Right atrium auricular region (tissue), 2 donors: ENCODE results near the gene VOPP1. TPM values are rescaled to one million over a fixed set of nuclear protein-coding genes. Genes with fewer than 3 reads are reported as not detected.

Experiments used
- DNase-seq: peaks from one replicate; pipeline ENCODE4 v3.0.0-alpha.2; 2019; ENCODE audit warnings: low spot score
- H3K27ac ChIP-seq, 2 donors: fragments of 200-600 bp; sonication (generic); 1 replicate in 1 of 2; 2 replicates in 1 of 2; pipeline ENCODE4 v1.5.1; 2016 to 2019
- H3K27me3 ChIP-seq, 2 donors: fragments of 200-600 bp; sonication (generic); one replicate each; pipeline versions ENCODE4 v1.5.1 to v1.6.0; 2017 to 2019
- H3K36me3 ChIP-seq: fragments of 200-600 bp; sonication (generic); one replicate; pipeline ENCODE4 v1.5.1; 2016
- H3K4me1 ChIP-seq, 2 donors: fragments of 200-600 bp; sonication (generic); one replicate each; pipeline versions ENCODE4 v1.5.1 to v1.6.0; 2017 to 2019
- H3K4me3 ChIP-seq, 2 donors: fragments of 200-600 bp; sonication (generic); 1 replicate in 1 of 2; 2 replicates in 1 of 2; pipeline ENCODE4 v1.5.1; 2017 to 2019; ENCODE audit warnings: mild to moderate bottlenecking in 1 of 2, moderate library complexity in 1 of 2
- H3K9me3 ChIP-seq, 2 donors: fragments of 200-600 bp; sonication (generic); one replicate each; pipeline ENCODE4 v1.5.1; 2019
- CTCF ChIP-seq, 2 donors: fragments of 200-600 bp; sonication (generic); IDR thresholded peaks; one replicate each; pipeline ENCODE4 v1.5.1; 2019; ENCODE audit warnings: antibody characterized with exemption in 2 of 2
- total RNA-seq, 2 donors: library from RNA; depleted of rRNA; stranded (reverse); fragments of >200 nt; gene quantifications; one replicate each; pipeline ENCODE4 v1.1.0, GENCODE V29; 2016

VOPP1 gene
- total RNA-seq, 2 donors from 2014 or later = 21.4 to 24.1 TPM

GRCh38 chr7:55524558-55525310, 47.6 kb downstream of the VOPP1 start:
- no peaks in the 10 kb centered on the region for H3K9me3 ChIP-seq
- no peak overlapping the region for H3K27ac ChIP-seq
- H3K36me3 ChIP-seq = no peaks in the 10 kb centered on the region
- H3K27me3 ChIP-seq = no peaks in the 10 kb centered on the region
- DNase-seq = no peak
- peaks cover 0 to 12% of the 10 kb centered on the region in 2 donors for H3K4me1 ChIP-seq
- TF ChIP-seq CTCF (IDR thresholded peaks at IDR 0.05) = no peak
- no peak overlapping the region for H3K4me3 ChIP-seq

- Histone ChIP-seq H3K27ac (no peak overlapping the region), H3K4me3 (no peak overlapping the region), H3K36me3 (peaks cover 12% of the 10 kb centered on the region), H3K9me3 (no peaks in the 10 kb centered on the region), H3K27me3 (no peaks in the 10 kb centered on the region), H3K4me1 (peaks cover 0 to 12% of the 10 kb centered on the region in 2 donors)
- no peak for DNase-seq
- TF ChIP-seq CTCF (IDR thresholded peaks at IDR 0.05) = no peak
These were observed 48.9 kb downstream of the VOPP1 start for GRCh38 chr7:55523366-55523765.

GRCh38 chr7:55521917-55522902, 50.1 kb downstream of the VOPP1 start:
- peaks cover 0 to 12% of the 10 kb centered on the region in 2 donors for H3K4me1 ChIP-seq
- TF ChIP-seq CTCF (IDR thresholded peaks at IDR 0.05) = no peak
- DNase-seq = no peak

GRCh38 chr7:55521512-55521911, 50.8 kb downstream of the VOPP1 start:
- H3K27me3 ChIP-seq = no peaks in the 10 kb centered on the region
- H3K9me3 ChIP-seq = no peaks in the 10 kb centered on the region
- DNase-seq = no peak
- H3K36me3 ChIP-seq = peaks cover 24% of the 10 kb centered on the region
- TF ChIP-seq CTCF (IDR thresholded peaks at IDR 0.05) = no peak
- peaks cover 0 to 9% of the 10 kb centered on the region in 2 donors for H3K4me1 ChIP-seq
- no peak overlapping the region for H3K27ac ChIP-seq
- H3K4me3 ChIP-seq = no peak overlapping the region

More at GRCh38 chr7:55521917-55522902, 50.1 kb downstream of the VOPP1 start:
- Histone ChIP-seq H3K9me3 (no peaks in the 10 kb centered on the region), H3K36me3 (peaks cover 21% of the 10 kb centered on the region), H3K27me3 (no peaks in the 10 kb centered on the region), H3K27ac (no peak overlapping the region), H3K4me3 (no peak overlapping the region)

GRCh38 chr7:55520426-55521140, 51.7 kb downstream of the VOPP1 start:
- Histone ChIP-seq H3K4me1 (peaks cover 0 to 11% of the 10 kb centered on the region in 2 donors), H3K36me3 (peaks cover 24% of the 10 kb centered on the region), H3K27me3 (no peaks in the 10 kb centered on the region), H3K27ac (no peak overlapping the region), H3K4me3 (no peak overlapping the region), H3K9me3 (no peaks in the 10 kb centered on the region)
- no peak for DNase-seq
- TF ChIP-seq CTCF (IDR thresholded peaks at IDR 0.05) = no peak
